Spinal cord (tissue), 10 donors: Measurements from ENCODE around the gene PDLIM5. TPM values are rescaled to one million over a fixed set of nuclear protein-coding genes. Genes with fewer than 3 reads are reported as not detected.
A peak's percentile ranks its signal among the peaks of the same experiment; 100 is the strongest.
"Not testable (repeated sequence)": the region's sequence is repeated elsewhere in the genome, so short reads cannot be mapped to it uniquely, and the experiment has no call there.

Source experiments
- DNase-seq, 6 donors: peaks; one replicate each; pipeline versions ENCODE4 v3.0.0 to v3.0.0-alpha.2; 2013 to 2015; ENCODE audit warnings: low spot score in 6 of 6, low read depth in 4 of 6
- H3K27ac ChIP-seq: one replicate; pipeline ENCODE4 v1.5.1; 2013; ENCODE audit warnings: low read depth, low read length, control low read depth
- H3K27me3 ChIP-seq: one replicate; pipeline ENCODE4 v1.6.1; 2013; ENCODE audit warnings: low read length; ENCODE audit not compliant: control insufficient read depth, insufficient read depth
- H3K36me3 ChIP-seq: one replicate; pipeline ENCODE4 v1.6.1; 2013; ENCODE audit warnings: low read length; ENCODE audit not compliant: control insufficient read depth, insufficient read depth
- H3K4me1 ChIP-seq: one replicate; pipeline ENCODE4 v1.6.1; 2013; ENCODE audit warnings: low read length; ENCODE audit not compliant: control insufficient read depth, insufficient read depth
- H3K4me3 ChIP-seq: one replicate; pipeline ENCODE4 v1.5.1; 2013; ENCODE audit warnings: low read depth, low read length, control low read depth
- H3K9me3 ChIP-seq: one replicate; pipeline ENCODE4 v1.6.1; 2013; ENCODE audit warnings: low read length; ENCODE audit not compliant: control insufficient read depth, insufficient read depth
- WGBS: methylation state at CpG from one replicate; pipeline ENCODE4 v1.1.5; 2013; ENCODE audit warnings: missing lambda C conversion rate; ENCODE audit not compliant: insufficient coverage; 5-methylcytosine and 5-hydroxymethylcytosine counted together
- polyA plus RNA-seq, 2 donors: library from polyadenylated mRNA; unstranded; fragments of 120-200 nt; gene quantifications; one replicate each; pipeline ENCODE4 v1.2.1, GENCODE V29; 2013; ENCODE audit not compliant: insufficient read length in 2 of 2
- total RNA-seq, 2 donors: library from RNA; depleted of rRNA in 1 of 2; stranded (reverse); fragments of 120-200 nt in 1 of 2; fragments of >200 nt in 1 of 2; gene quantifications; one replicate each; pipeline versions ENCODE4 v1.2.3 to v1.2.4, GENCODE V29; 2013 to 2014
- donor health status: healthy.

The PDLIM5 gene
- total and polyA plus RNA-seq, 4 donors, result 43.7 to 102 (median 72.0) TPM

- 93% methylated on average over 3 of the region's 6 CpGs for WGBS
- H3K27me3 ChIP-seq, result no peaks in the 10 kb centered on the region
- DNase-seq, result no peak
- no peaks in the 10 kb centered on the region for H3K4me1 ChIP-seq
- no peaks in the 10 kb centered on the region for H3K36me3 ChIP-seq
- no peak overlapping the region for H3K27ac ChIP-seq
- H3K4me3 ChIP-seq, result no peak overlapping the region
- H3K9me3 ChIP-seq, result no peaks in the 10 kb centered on the region
Measured at GRCh38 chr4:94610145-94610544, 158.4 kb downstream of the PDLIM5 start.

- WGBS, result no CpG with 5 or more reads among the region's 1 CpG
- no peak for DNase-seq
- Histone ChIP-seq H3K27ac (no peak overlapping the region), H3K4me3 (no peak overlapping the region), H3K9me3 (no peaks in the 10 kb centered on the region), H3K36me3 (no peaks in the 10 kb centered on the region), H3K4me1 (no peaks in the 10 kb centered on the region), H3K27me3 (no peaks in the 10 kb centered on the region)
Measured at GRCh38 chr4:94613248-94613647, 161.5 kb downstream of the PDLIM5 start.

DNA sequence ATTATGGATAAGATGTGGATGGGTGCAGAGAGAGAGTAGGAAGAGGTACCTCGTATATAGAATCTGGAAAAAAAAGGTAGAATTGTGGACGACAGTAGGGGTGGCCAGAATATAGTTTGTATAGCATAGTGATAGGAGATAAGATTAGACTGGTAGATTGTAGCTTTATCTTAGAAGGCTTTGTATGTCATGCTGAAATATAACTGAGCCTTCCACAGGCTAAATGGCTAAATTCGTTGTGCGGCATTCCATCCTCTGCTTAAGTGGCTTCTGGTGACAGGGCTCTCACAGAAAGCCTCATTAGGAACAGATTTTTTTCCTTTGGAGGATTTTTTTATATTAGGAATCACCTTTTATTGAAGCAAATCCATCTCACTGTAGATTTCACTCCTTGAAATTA, 163.7 kb downstream of the PDLIM5 start:
- H3K9me3 ChIP-seq, result no peaks in the 10 kb centered on the region
- H3K27me3 ChIP-seq, result no peaks in the 10 kb centered on the region
- H3K36me3 ChIP-seq, result no peaks in the 10 kb centered on the region
- WGBS, result 69% methylated on average over 2 of the region's 4 CpGs
- H3K27ac ChIP-seq, result no peak overlapping the region
- H3K4me1 ChIP-seq, result no peaks in the 10 kb centered on the region
- no peak overlapping the region for H3K4me3 ChIP-seq
- peak in 1 of 6 donors; percentile 57 for DNase-seq

DNA sequence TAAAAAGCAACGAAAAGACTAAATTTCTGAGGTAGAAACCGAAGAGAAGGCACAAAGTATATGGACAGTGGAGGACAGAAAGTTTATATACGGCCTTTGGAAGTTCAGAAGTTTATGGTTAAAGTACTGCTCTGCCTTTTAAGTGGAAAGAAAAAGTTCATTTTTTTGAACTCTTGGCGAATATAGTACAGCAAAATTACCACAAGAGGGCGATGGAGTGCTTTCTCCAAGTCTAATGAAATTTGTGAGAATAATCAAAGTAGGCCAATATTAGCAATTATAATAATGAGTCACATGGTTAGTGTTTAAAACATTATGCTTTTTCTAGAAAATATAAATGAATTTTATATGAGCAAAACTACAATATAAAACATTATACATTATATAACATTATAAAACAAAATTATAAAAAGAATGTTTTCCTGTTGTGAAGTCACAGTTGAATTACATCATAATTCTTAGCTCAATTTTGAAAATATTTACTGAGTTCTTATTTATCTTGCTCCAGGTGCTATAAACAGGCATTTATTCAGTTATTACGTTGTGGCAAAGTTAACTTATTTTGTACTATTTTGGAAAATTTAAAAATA, 169.8 kb downstream of the PDLIM5 start:
- WGBS, result 21% methylated on average over 3 of the region's 6 CpGs
- no peak overlapping the region for H3K27ac ChIP-seq
- peaks cover 4% of the 10 kb centered on the region for H3K4me1 ChIP-seq
- H3K27me3 ChIP-seq, result no peaks in the 10 kb centered on the region
- peak in 4 of 6 donors; percentile 31 to 84 (median 64) for DNase-seq
- H3K36me3 ChIP-seq, result no peaks in the 10 kb centered on the region
- no peaks in the 10 kb centered on the region for H3K9me3 ChIP-seq
- H3K4me3 ChIP-seq, result no peak overlapping the region

DNA sequence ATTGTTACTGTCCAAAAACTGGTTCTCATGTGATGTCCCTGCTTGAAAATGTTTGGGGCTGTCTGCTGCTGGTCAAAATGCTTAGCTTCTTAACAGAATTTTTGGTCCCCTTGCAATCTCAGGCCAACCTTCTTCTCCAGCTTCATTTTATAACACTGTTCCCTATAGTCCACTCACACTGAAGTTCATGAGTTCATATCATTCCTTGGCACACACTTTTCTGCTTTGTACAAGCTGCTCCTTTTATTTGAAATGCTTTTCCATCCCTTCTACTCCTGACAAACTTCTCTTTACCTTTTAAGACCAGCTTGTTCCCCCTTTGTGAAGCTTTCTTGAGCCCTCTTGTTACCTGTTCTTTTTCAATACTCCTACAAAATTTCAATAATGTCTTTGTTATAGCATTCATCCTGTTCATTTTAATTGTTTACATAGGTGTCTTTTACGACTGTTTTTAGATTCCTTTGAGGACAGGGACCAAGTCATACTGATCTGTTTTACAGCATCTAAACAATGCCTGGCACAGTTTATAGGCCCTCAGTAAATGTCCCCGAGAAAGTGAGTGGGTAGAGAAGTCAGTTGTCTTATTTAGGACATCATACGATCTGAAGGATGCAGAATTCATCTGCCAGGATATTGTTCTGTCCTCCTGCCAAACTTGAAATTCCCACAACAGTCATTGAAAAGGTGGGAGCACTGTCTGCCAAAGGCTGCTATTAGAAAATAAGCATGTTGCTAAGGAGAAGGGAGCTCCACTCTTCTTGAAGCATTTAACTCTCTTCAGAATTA, 171.6 kb downstream of the PDLIM5 start:
- Histone ChIP-seq H3K27me3 (no peaks in the 10 kb centered on the region), H3K9me3 (no peaks in the 10 kb centered on the region), H3K4me1 (peaks cover 4% of the 10 kb centered on the region), H3K36me3 (no peaks in the 10 kb centered on the region), H3K4me3 (no peak overlapping the region), H3K27ac (no peak overlapping the region)
- WGBS, result no CpG with 5 or more reads among the region's 3 CpGs
- peak in 1 of 6 donors; percentile 13 for DNase-seq

DNA sequence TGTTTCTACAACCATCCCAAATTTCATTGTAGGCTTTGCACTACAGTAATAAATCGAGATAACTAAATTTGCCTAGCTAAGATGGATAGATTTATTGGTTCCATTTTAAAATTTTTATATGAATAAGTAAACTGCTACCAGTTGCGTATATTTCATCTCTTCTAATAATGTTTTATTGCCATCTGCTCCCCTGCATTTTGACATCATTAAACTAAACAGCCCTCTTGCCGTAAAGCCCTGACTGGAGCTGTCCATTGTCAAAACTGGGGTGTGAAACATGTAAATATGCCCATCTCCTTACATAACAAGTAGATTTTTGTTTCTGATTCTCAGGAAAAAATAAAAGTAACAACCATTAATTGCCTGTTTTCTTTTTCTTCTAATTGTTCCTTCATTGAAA, 175.2 kb downstream of the PDLIM5 start:
- WGBS, result no CpG with 5 or more reads among the region's 3 CpGs
- no peaks in the 10 kb centered on the region for H3K36me3 ChIP-seq
- no peaks in the 10 kb centered on the region for H3K27me3 ChIP-seq
- H3K9me3 ChIP-seq, result no peaks in the 10 kb centered on the region
- peaks cover 4% of the 10 kb centered on the region for H3K4me1 ChIP-seq
- no peak for DNase-seq
- H3K27ac ChIP-seq, result no peak overlapping the region
- H3K4me3 ChIP-seq, result no peak overlapping the region

DNA sequence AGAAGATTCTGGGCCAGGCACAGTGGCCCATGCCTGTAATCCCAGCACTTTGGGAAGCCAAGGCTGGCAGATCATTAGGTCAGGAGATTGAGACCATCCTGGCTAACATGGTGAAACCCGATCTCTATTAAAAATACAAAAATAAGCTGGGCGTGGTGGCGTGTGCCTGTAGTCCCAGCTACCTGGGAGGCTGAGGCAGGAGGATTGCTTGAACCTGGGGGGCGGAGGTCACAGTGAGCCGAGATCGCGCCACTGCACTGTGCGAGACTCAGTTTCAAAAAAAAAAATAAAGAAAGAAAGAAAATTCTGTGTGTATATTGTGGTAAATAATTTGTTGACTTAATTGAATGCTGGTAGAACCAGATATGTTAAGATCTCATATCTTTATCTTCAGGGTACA, 177.3 kb downstream of the PDLIM5 start:
- H3K27ac ChIP-seq, H3K9me3 ChIP-seq, H3K4me1 ChIP-seq, H3K4me3 ChIP-seq, DNase-seq, H3K36me3 ChIP-seq, H3K27me3 ChIP-seq: not testable (repeated sequence)
- WGBS, result 96% methylated on average over 4 of the region's 8 CpGs

GRCh38 chr4:94629837-94630236, 178.1 kb downstream of the PDLIM5 start:
- DNase-seq, result peak in 1 of 6 donors; percentile 78
- Histone ChIP-seq H3K4me3 (no peak overlapping the region), H3K36me3 (no peaks in the 10 kb centered on the region), H3K27me3 (no peaks in the 10 kb centered on the region), H3K4me1 (no peaks in the 10 kb centered on the region), H3K9me3 (no peaks in the 10 kb centered on the region), H3K27ac (no peak overlapping the region)
- WGBS, result no CpG with 5 or more reads among the region's 2 CpGs

- Histone ChIP-seq H3K9me3 (no peaks in the 10 kb centered on the region), H3K27ac (no peak overlapping the region), H3K4me3 (no peak overlapping the region), H3K4me1 (no peaks in the 10 kb centered on the region), H3K36me3 (no peaks in the 10 kb centered on the region), H3K27me3 (no peaks in the 10 kb centered on the region)
- WGBS, result no CpG with 5 or more reads among the region's 2 CpGs
- DNase-seq, result no peak
Measured at GRCh38 chr4:94634271-94634670, 182.5 kb downstream of the PDLIM5 start.

DNA sequence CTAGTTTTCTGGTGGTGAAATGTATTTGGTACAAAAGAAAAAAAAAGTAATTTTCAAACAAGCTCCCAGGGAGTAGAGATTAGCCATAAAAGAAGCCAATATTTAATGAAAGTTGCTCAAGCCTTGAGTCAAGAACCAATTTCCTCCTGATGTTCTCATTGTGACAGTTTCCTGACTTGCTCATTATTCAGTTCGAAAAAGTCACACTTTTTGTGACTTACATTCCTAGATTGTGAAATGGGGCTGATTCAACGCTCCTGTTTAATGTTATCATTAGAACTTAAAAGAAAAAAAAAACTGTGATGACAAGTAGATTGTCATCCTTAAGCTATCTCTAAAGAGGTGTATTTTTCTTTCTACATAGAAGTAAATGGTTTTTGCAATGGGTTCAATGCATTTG, 183.4 kb downstream of the PDLIM5 start:
- no CpG with 5 or more reads among the region's 2 CpGs for WGBS
- Histone ChIP-seq H3K36me3 (no peaks in the 10 kb centered on the region), H3K27ac (no peak overlapping the region), H3K4me1 (no peaks in the 10 kb centered on the region), H3K27me3 (no peaks in the 10 kb centered on the region), H3K9me3 (no peaks in the 10 kb centered on the region), H3K4me3 (no peak overlapping the region)
- no peak for DNase-seq
